SU-DHL-6 (cell line): ENCODE measurements around the gene SDK2.

ENCODE experiments used
- H2AFZ ChIP-seq: fragments of 200-600 bp; sonication (generic); 2 replicates; pipeline ENCODE4 v1.6.1; 2014; ENCODE audit warnings: low read depth, mild to moderate bottlenecking, moderate library complexity, mixed read lengths, antibody characterized with exemption, low read length; ENCODE audit not compliant: severe bottlenecking
- H3F3A ChIP-seq: fragments of 200-600 bp; shearing (Covaris generic); 2 replicates; pipeline ENCODE4 v1.6.0; 2016; ENCODE audit warnings: antibody characterized with exemption, mild to moderate bottlenecking; ENCODE audit not compliant: insufficient read depth
- H3K27ac ChIP-seq: fragments of 200-600 bp; sonication (generic); 2 replicates; pipeline ENCODE4 v1.5.1; 2016; ENCODE audit warnings: low read depth, mild to moderate bottlenecking, low read length, moderate library complexity, mixed read lengths
- H3K27me3 ChIP-seq: fragments of 200-600 bp; sonication (generic), shearing (Covaris generic); 2 replicates; pipeline ENCODE4 v1.6.0; 2014; ENCODE audit warnings: mild to moderate bottlenecking, low read length
- H3K36me3 ChIP-seq: fragments of 200-600 bp; sonication (generic); 2 replicates; pipeline ENCODE4 v1.6.1; 2014; ENCODE audit warnings: mild to moderate bottlenecking, low read length, mixed read lengths
- H3K4me2 ChIP-seq: fragments of 300-600, 200-600 bp; shearing (Covaris generic), sonication (generic); 2 replicates; pipeline ENCODE4 v1.6.0; 2014; ENCODE audit warnings: low read length, low read depth, mild to moderate bottlenecking; ENCODE audit not compliant: poor library complexity, severe bottlenecking
- H3K4me3 ChIP-seq: fragments of 200-600 bp; sonication (generic); 2 replicates; pipeline ENCODE4 v1.5.1; 2014; ENCODE audit warnings: antibody characterized with exemption, low read length, mild to moderate bottlenecking, mixed read lengths; ENCODE audit not compliant: insufficient read depth, poor library complexity, severe bottlenecking
- H3K79me2 ChIP-seq: fragments of 200-600 bp; sonication (generic); 2 replicates; pipeline ENCODE4 v1.6.1; 2014; ENCODE audit warnings: mild to moderate bottlenecking, low read length, moderate library complexity; ENCODE audit not compliant: insufficient read depth
- H3K9ac ChIP-seq: fragments of 200-600 bp; sonication (generic); 2 replicates; pipeline ENCODE4 v1.7.0; 2014; ENCODE audit warnings: mild to moderate bottlenecking, low read length
- H3K9me2 ChIP-seq: fragments of 200-600 bp; sonication (generic); replicated peaks from 2 replicates; pipeline ENCODE4 v1.6.1; 2014; ENCODE audit warnings: low read length; ENCODE audit not compliant: insufficient read depth
- H3K9me3 ChIP-seq: fragments of 200-600 bp; sonication (generic); 2 replicates; pipeline ENCODE4 v1.6.1; 2014; ENCODE audit warnings: low read length, mixed read lengths; ENCODE audit not compliant: insufficient read depth
- H4K20me1 ChIP-seq: fragments of 200-600 bp; sonication (generic); 2 replicates; pipeline ENCODE4 v1.6.1; 2014; ENCODE audit warnings: low read depth, mild to moderate bottlenecking, antibody characterized with exemption, low read length, moderate library complexity, mixed read lengths
- CTCF ChIP-seq: fragments of 200-600 bp; sonication (generic); IDR thresholded peaks from one replicate; pipeline ENCODE4 v1.5.1; 2017; ENCODE audit warnings: antibody characterized with exemption, mild to moderate bottlenecking, low read length, moderate library complexity; ENCODE audit not compliant: insufficient read depth, poor library complexity, severe bottlenecking
- EZH2phosphoT487 ChIP-seq: fragments of 200-600 bp; sonication (generic), shearing (Covaris generic); conservative IDR thresholded peaks from 2 replicates; pipeline ENCODE4 v1.6.1; 2018; ENCODE audit warnings: mild to moderate bottlenecking, antibody characterized with exemption, low read length, moderate library complexity, mixed read lengths

Gene SDK2

GRCh38 chr17:73357981-73358380, 286.3 kb downstream of the SDK2 start:
- TF ChIP-seq CTCF: no peak
- no peak for TF ChIP-seq EZH2phosphoT487

DNA sequence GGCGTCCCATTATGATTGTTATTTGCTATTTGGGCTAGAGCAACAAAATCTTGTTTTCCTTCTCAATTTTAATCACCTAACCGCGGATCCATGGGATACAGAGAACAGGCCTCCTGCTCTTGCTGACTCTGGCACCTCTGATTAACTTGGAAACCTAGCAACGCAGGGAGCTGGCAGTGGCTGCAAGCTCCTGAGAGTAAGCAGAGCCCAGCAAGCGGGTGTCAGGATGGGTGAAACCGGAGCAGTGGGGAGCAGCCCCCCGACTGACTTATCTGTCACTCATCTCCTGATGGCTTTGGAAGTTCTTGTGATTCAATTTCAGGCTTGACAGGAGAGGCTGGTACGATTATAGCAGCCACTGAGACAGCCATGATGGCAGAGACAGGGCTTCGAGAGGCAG, 286.9 kb downstream of the SDK2 start:
- Histone ChIP-seq H3K27ac (no peak overlapping the region), H3K36me3 (no peaks in the 10 kb centered on the region), H2AFZ (no peak overlapping the region), H3K79me2 (no peaks in the 10 kb centered on the region), H4K20me1 (no peaks in the 10 kb centered on the region), H3K27me3 (no peaks in the 10 kb centered on the region), H3F3A (no peaks in the 10 kb centered on the region), H3K4me2 (no peak overlapping the region), H3K9me3 (no peaks in the 10 kb centered on the region), H3K9ac (no peak overlapping the region), H3K9me2 (no peaks in the 10 kb centered on the region), H3K4me3 (no peak overlapping the region)
- TF ChIP-seq EZH2phosphoT487 (no peak), CTCF (no peak)

More at GRCh38 chr17:73357981-73358380, 286.3 kb downstream of the SDK2 start:
- Histone ChIP-seq H3K9ac (no peak overlapping the region), H3K9me3 (no peaks in the 10 kb centered on the region), H3K36me3 (no peaks in the 10 kb centered on the region), H3K4me2 (no peak overlapping the region), H3K4me3 (no peak overlapping the region), H3K9me2 (no peaks in the 10 kb centered on the region), H4K20me1 (no peaks in the 10 kb centered on the region), H3F3A (no peaks in the 10 kb centered on the region), H3K27ac (no peak overlapping the region), H3K79me2 (no peaks in the 10 kb centered on the region), H2AFZ (no peak overlapping the region), H3K27me3 (no peaks in the 10 kb centered on the region)

- H3F3A ChIP-seq: no peaks in the 10 kb centered on the region
- TF ChIP-seq EZH2phosphoT487 (no peak), CTCF (no peak)
- no peaks in the 10 kb centered on the region for H3K27me3 ChIP-seq
- H2AFZ ChIP-seq: no peak overlapping the region
- no peak overlapping the region for H3K27ac ChIP-seq
- no peak overlapping the region for H3K9ac ChIP-seq
- no peak overlapping the region for H3K4me2 ChIP-seq
- H4K20me1 ChIP-seq: no peaks in the 10 kb centered on the region
- no peaks in the 10 kb centered on the region for H3K36me3 ChIP-seq
- no peak overlapping the region for H3K4me3 ChIP-seq
- H3K9me2 ChIP-seq: no peaks in the 10 kb centered on the region
- H3K9me3 ChIP-seq: no peaks in the 10 kb centered on the region
- no peaks in the 10 kb centered on the region for H3K79me2 ChIP-seq
Observed at GRCh38 chr17:73356561-73357170, 287.6 kb downstream of the SDK2 start.
